SK-N-SH (cell line): ENCODE measurements around the gene MTURN. TPM values are rescaled to one million over a fixed set of nuclear protein-coding genes. Genes with fewer than 3 reads are reported as not detected.

ENCODE experiments used
- CTCF ChIA-PET: fragments of 300-600, 350-600 bp; formaldehyde crosslinking; extraction: SDS; loops from one replicate; lab custom pipeline; 2021; lab: Yijun Ruan, JAX
- POLR2A ChIA-PET: fragments of 350-600 bp; sonication (Branson Sonifier 250); formaldehyde crosslinking; extraction: SDS; loops from one replicate; lab custom pipeline; 2020; ENCODE audit warnings: antibody characterized with exemption, inconsistent platforms; lab: Yijun Ruan, JAX
- DNase-seq: peaks from one replicate; pipeline ENCODE4 v3.0.0; 2012
- H2AFZ ChIP-seq: fragments of 200-600 bp; sonication (generic); 2 replicates; pipeline ENCODE4 v1.8.1; 2016; ENCODE audit warnings: antibody characterized with exemption, mild to moderate bottlenecking, low read depth
- H3F3A ChIP-seq: fragments of 200-600 bp; sonication (generic); replicated peaks from 2 replicates; pipeline ENCODE3; 2016; ENCODE audit warnings: antibody characterized with exemption, mild to moderate bottlenecking; ENCODE audit not compliant: insufficient read depth
- H3K27ac ChIP-seq, 2 experiments: fragments of 200-500 bp in 1 of 2; fragments of 200-600 bp in 1 of 2; sonication (Bioruptor generic) in 1 of 2; sonication (generic), shearing (Covaris generic) in 1 of 2; 2 replicates each; pipeline versions ENCODE4 v1.5.1 to v1.6.1; 2014 to 2016; ENCODE audit warnings: low read depth in 2 of 2, inconsistent platforms in 1 of 2, low read length in 1 of 2, mild to moderate bottlenecking in 1 of 2, mixed read lengths in 1 of 2
- H3K27me3 ChIP-seq: fragments of 200-600 bp; sonication (generic), shearing (Covaris generic); 2 replicates; pipeline ENCODE4 v1.6.1; 2016; ENCODE audit warnings: mixed run types; ENCODE audit not compliant: insufficient read depth
- H3K36me3 ChIP-seq, 2 experiments: fragments of 200-500 bp in 1 of 2; fragments of 200-600 bp in 1 of 2; sonication (Bioruptor generic) in 1 of 2; sonication (generic) in 1 of 2; replicated peaks in 1 of 2; 2 replicates each; pipeline versions ENCODE3 to v1.5.1; 2014 to 2016; ENCODE audit warnings: low read length in 1 of 2, mild to moderate bottlenecking in 1 of 2; ENCODE audit not compliant: insufficient read depth in 2 of 2, control insufficient read depth in 1 of 2
- H3K4me1 ChIP-seq, 2 experiments: fragments of 200-500 bp in 1 of 2; fragments of 200-600 bp in 1 of 2; sonication (Bioruptor generic) in 1 of 2; sonication (generic), shearing (Covaris generic) in 1 of 2; 2 replicates each; pipeline versions ENCODE4 v1.5.1 to v1.6.1; 2014 to 2016; ENCODE audit warnings: low read depth in 1 of 2, low read length in 1 of 2, mixed run types in 1 of 2; ENCODE audit not compliant: insufficient read depth in 2 of 2, control insufficient read depth in 1 of 2
- H3K4me2 ChIP-seq: fragments of 200-600 bp; sonication (generic), shearing (Covaris generic); 2 replicates; pipeline ENCODE4 v1.6.1; 2017; ENCODE audit warnings: mixed run types
- H3K4me3 ChIP-seq, 2 experiments: fragments of 200-500 bp in 1 of 2; fragments of 200-600 bp in 1 of 2; sonication (Bioruptor generic) in 1 of 2; sonication (generic), shearing (Covaris generic) in 1 of 2; 2 replicates each; pipeline versions ENCODE4 v1.5.1 to v1.8.1; 2014 to 2016; ENCODE audit warnings: low read depth in 2 of 2, inconsistent platforms in 1 of 2, low read length in 1 of 2, mild to moderate bottlenecking in 1 of 2, mixed read lengths in 1 of 2, moderate library complexity in 1 of 2
- H3K79me2 ChIP-seq: fragments of 200-600 bp; sonication (generic); 2 replicates; pipeline ENCODE4 v1.8.1; 2017; ENCODE audit warnings: mild to moderate bottlenecking; ENCODE audit not compliant: insufficient read depth
- H3K9ac ChIP-seq: fragments of 200-600 bp; sonication (generic); 2 replicates; pipeline ENCODE4 v1.6.1; 2017; ENCODE audit warnings: mixed run types
- H3K9me2 ChIP-seq: fragments of 200-600 bp; sonication (generic); 2 replicates; pipeline ENCODE4 v1.6.1; 2017; ENCODE audit warnings: mixed run types
- H3K9me3 ChIP-seq: fragments of 200-600 bp; sonication (generic); 2 replicates; pipeline ENCODE4 v1.6.1; 2017; ENCODE audit warnings: mixed run types, mild to moderate bottlenecking, moderate library complexity
- H4K20me1 ChIP-seq: fragments of 200-600 bp; sonication (generic); 2 replicates; pipeline ENCODE4 v1.6.1; 2017; ENCODE audit warnings: mild to moderate bottlenecking, mixed run types; ENCODE audit not compliant: insufficient read depth
- ELF1 ChIP-seq: IDR thresholded peaks from 2 replicates; pipeline ENCODE4 v1.4.0; 2012
- FOXM1 ChIP-seq: IDR thresholded peaks from 2 replicates; pipeline ENCODE4 v1.4.0; 2012; ENCODE audit warnings: low read depth, mild to moderate bottlenecking
- GABPA ChIP-seq: IDR thresholded peaks from 2 replicates; pipeline ENCODE4 v1.4.0; 2012; ENCODE audit warnings: low read depth, mild to moderate bottlenecking
- GATA2 ChIP-seq: sonication (generic); formaldehyde crosslinking; IDR thresholded peaks from 2 replicates; pipeline ENCODE4 v1.5.0; 2020; ENCODE audit warnings: mild to moderate bottlenecking, missing genetic modification reagents
- IRF3 ChIP-seq: fragments of 150-350 bp; IDR thresholded peaks from 2 replicates; pipeline ENCODE4 v1.6.1; 2016; ENCODE audit warnings: mild to moderate bottlenecking, low read depth, low read length
- MAX ChIP-seq: IDR thresholded peaks from 2 replicates; pipeline ENCODE4 v1.4.0; 2012; ENCODE audit warnings: low read depth
- MXI1 ChIP-seq: IDR thresholded peaks from 2 replicates; pipeline ENCODE4 v1.6.1; 2012; ENCODE audit warnings: mild to moderate bottlenecking, low read depth, low read length, improper control_type of control experiment
- NFIC ChIP-seq: IDR thresholded peaks from 2 replicates; pipeline ENCODE4 v1.4.0; 2012; ENCODE audit warnings: borderline replicate concordance
- NRF1 ChIP-seq: IDR thresholded peaks from 2 replicates; pipeline ENCODE4 v1.6.1; 2012; ENCODE audit warnings: low read depth, mild to moderate bottlenecking, low read length
- RAD21 ChIP-seq: IDR thresholded peaks from 2 replicates; pipeline ENCODE4 v1.6.1; 2012; ENCODE audit warnings: mild to moderate bottlenecking, low read length
- RFX5 ChIP-seq: IDR thresholded peaks from 2 replicates; pipeline ENCODE4 v1.6.1; 2012; ENCODE audit warnings: mild to moderate bottlenecking, improper control_type of control experiment, low read length
- SMC3 ChIP-seq: IDR thresholded peaks from 2 replicates; pipeline ENCODE4 v1.6.1; 2012; ENCODE audit warnings: low read depth, low read length, improper control_type of control experiment
- TAF1 ChIP-seq: IDR thresholded peaks from 2 replicates; pipeline ENCODE4 v1.6.1; 2012; ENCODE audit warnings: low read depth, mild to moderate bottlenecking, low read length, moderate library complexity, borderline replicate concordance
- TCF12 ChIP-seq: IDR thresholded peaks from 2 replicates; pipeline ENCODE4 v1.4.0; 2012
- TEAD4 ChIP-seq: IDR thresholded peaks from 2 replicates; pipeline ENCODE4 v1.4.0; 2012; ENCODE audit warnings: mild to moderate bottlenecking, borderline replicate concordance; ENCODE audit not compliant: insufficient read depth
- USF1 ChIP-seq: IDR thresholded peaks from 2 replicates; pipeline ENCODE4 v1.4.0; 2012; ENCODE audit warnings: low read depth, borderline replicate concordance
- YY1 ChIP-seq: IDR thresholded peaks from 2 replicates; pipeline ENCODE4 v1.4.0; 2012; ENCODE audit warnings: low read depth, mild to moderate bottlenecking
- WGBS: methylation state at CpG from one replicate; pipeline ENCODE4 v1.1.6; 2017; ENCODE audit warnings: low lambda C conversion rate; 5-methylcytosine and 5-hydroxymethylcytosine counted together
- polyA plus RNA-seq, 3 experiments: library from polyadenylated mRNA; depleted of rRNA; stranded (reverse); fragments of >200 nt; gene quantifications; 2 replicates each; pipeline ENCODE4 v1.2.3, GENCODE V29; 2012
- TF ChIP-seq, protein P1 (sequence below): IDR thresholded peaks from 2 replicates; pipeline ENCODE4 v1.6.1; 2012; ENCODE audit warnings: mild to moderate bottlenecking, low read depth, low read length, moderate library complexity

The MTURN gene
- polyA plus RNA-seq, 1 of the 3 experiments (the other 2 are of a cell fraction), result 9.0 TPM

GRCh38 chr7:30146127-30146612, 11.4 kb downstream of the MTURN start:
- Histone ChIP-seq H3K36me3 (peaks cover 7 to 11% of the 10 kb centered on the region in 2 experiments), H3K9ac (no peak overlapping the region), H3K27me3 (no peaks in the 10 kb centered on the region), H3K27ac (no peak overlapping the region), H3K4me2 (no peak overlapping the region), H3K4me3 (no peak overlapping the region), H4K20me1 (no peaks in the 10 kb centered on the region), H3F3A (peaks cover 5% of the 10 kb centered on the region), H3K9me3 (no peaks in the 10 kb centered on the region), H3K4me1 (peaks cover 7 to 31% of the 10 kb centered on the region in 2 experiments), H2AFZ (no peak overlapping the region), H3K79me2 (peaks cover 30% of the 10 kb centered on the region), H3K9me2 (no peaks in the 10 kb centered on the region)
- peak; percentile 73 for DNase-seq
- no peak for TF ChIP-seq TEAD4
- 0 out of 2 replicates have a peak, but pooled peaks have one; percentile 29 for TF ChIP-seq GATA2 (CRISPR knock-in tag)
- 83% methylated on average over 13 of the region's 13 CpGs for WGBS
- POLR2A ChIA-PET, result interaction anchor here (0.6 kb wide), 1 partner anchor 99 kb away, joined by 3 read pairs; no protein-coding TSS in a partner anchor
- CTCF ChIA-PET, result interaction anchor here (0.8 to 2.6 kb wide), 4 partner anchors 11 to 269 kb away, joined by 3 to 12 read pairs (median 4); partner anchors contain the start of gene MTURN

DNA sequence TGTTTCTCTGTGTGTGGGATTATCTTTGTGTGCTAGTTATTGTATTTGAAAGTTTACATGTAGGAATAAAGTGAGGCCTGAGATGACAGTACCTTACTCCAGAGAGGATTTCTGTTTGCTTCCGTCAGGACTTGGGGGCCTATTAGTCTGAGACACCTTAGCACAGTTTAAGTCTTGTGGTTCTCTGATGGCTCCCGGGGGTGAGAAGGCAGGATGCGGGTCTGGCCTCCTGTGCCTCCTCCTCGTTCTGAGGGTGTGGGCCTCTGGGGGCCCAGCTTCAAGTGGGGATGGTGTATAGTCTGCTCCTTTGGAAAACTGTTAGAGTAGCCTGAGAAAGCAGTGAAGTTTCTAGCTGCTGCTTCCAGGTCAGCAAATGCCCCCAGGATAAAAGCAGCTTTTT, 12.4 kb downstream of the MTURN start:
- Histone ChIP-seq H3F3A (peaks cover 5% of the 10 kb centered on the region), H3K36me3 (peaks cover 11 to 22% of the 10 kb centered on the region in 2 experiments), H3K79me2 (peaks cover 20% of the 10 kb centered on the region; the same call in 1 of the 2 replicates), H3K9me3 (no peaks in the 10 kb centered on the region), H3K27me3 (no peaks in the 10 kb centered on the region), H4K20me1 (no peaks in the 10 kb centered on the region), H3K4me3 (no peak overlapping the region), H3K4me2 (no peak overlapping the region), H3K9ac (no peak overlapping the region), H3K4me1 (peaks cover 7 to 31% of the 10 kb centered on the region in 2 experiments), H3K27ac (no peak overlapping the region), H2AFZ (no peak overlapping the region), H3K9me2 (no peaks in the 10 kb centered on the region)
- no peak for DNase-seq
- ChIA-PET CTCF (interaction anchor here (0.7 to 2.6 kb wide), 9 partner anchors 12 to 457 kb away, joined by 3 to 12 read pairs (median 4); partner anchors contain the start of gene MTURN), POLR2A (no interaction called here)
- 95% methylated on average over 4 of the region's 4 CpGs for WGBS
- TF ChIP-seq, protein P1, sequence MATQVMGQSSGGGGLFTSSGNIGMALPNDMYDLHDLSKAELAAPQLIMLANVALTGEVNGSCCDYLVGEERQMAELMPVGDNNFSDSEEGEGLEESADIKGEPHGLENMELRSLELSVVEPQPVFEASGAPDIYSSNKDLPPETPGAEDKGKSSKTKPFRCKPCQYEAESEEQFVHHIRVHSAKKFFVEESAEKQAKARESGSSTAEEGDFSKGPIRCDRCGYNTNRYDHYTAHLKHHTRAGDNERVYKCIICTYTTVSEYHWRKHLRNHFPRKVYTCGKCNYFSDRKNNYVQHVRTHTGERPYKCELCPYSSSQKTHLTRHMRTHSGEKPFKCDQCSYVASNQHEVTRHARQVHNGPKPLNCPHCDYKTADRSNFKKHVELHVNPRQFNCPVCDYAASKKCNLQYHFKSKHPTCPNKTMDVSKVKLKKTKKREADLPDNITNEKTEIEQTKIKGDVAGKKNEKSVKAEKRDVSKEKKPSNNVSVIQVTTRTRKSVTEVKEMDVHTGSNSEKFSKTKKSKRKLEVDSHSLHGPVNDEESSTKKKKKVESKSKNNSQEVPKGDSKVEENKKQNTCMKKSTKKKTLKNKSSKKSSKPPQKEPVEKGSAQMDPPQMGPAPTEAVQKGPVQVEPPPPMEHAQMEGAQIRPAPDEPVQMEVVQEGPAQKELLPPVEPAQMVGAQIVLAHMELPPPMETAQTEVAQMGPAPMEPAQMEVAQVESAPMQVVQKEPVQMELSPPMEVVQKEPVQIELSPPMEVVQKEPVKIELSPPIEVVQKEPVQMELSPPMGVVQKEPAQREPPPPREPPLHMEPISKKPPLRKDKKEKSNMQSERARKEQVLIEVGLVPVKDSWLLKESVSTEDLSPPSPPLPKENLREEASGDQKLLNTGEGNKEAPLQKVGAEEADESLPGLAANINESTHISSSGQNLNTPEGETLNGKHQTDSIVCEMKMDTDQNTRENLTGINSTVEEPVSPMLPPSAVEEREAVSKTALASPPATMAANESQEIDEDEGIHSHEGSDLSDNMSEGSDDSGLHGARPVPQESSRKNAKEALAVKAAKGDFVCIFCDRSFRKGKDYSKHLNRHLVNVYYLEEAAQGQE, result no peak
- TF ChIP-seq RFX5 (no peak), TAF1 (no peak), TEAD4 (no peak), YY1 (no peak), FOXM1 (no peak), USF1 (no peak), SMC3 (no peak), IRF3 (no peak), RAD21 (no peak), ELF1 (no peak), NFIC (no peak), MAX (no peak), NRF1 (no peak), MXI1 (no peak), TCF12 (no peak), GABPA (no peak)
